Natural killer cell (primary cell): ENCODE measurements around the gene NIT2. TPM values are rescaled to one million over a fixed set of nuclear protein-coding genes. Genes with fewer than 3 reads are reported as not detected.

ENCODE experiments used
- ATAC-seq, 3 donors: fragments of 150-1000 bp in 2 of 3; fragments of 200-7000 bp in 1 of 3; cut with Tn5 transposase; 1 replicate in 1 of 3; 2 replicates in 2 of 3; pipeline ENCODE4 v1.10.0; 2021; ENCODE audit warnings: mild to moderate bottlenecking in 2 of 3, moderate library complexity in 2 of 3
- DNase-seq, 2 donors: peaks; one replicate each; pipeline versions ENCODE4 v3.0.0 to v3.0.0-alpha.2; 2013 to 2021; ENCODE audit warnings: mixed read lengths in 1 of 2
- H3K27ac ChIP-seq: one replicate; pipeline ENCODE4 v1.5.1; 2013; ENCODE audit warnings: mild to moderate bottlenecking, low read length
- H3K27me3 ChIP-seq: one replicate; pipeline ENCODE4 v1.6.1; 2013; ENCODE audit warnings: low read length; ENCODE audit not compliant: control insufficient read depth, insufficient read depth
- H3K36me3 ChIP-seq: one replicate; pipeline ENCODE4 v1.6.1; 2013; ENCODE audit warnings: low read length; ENCODE audit not compliant: control insufficient read depth, insufficient read depth
- H3K4me1 ChIP-seq: one replicate; pipeline ENCODE4 v1.6.1; 2013; ENCODE audit warnings: low read length; ENCODE audit not compliant: control insufficient read depth, insufficient read depth
- H3K4me3 ChIP-seq: one replicate; pipeline ENCODE4 v1.5.1; 2013; ENCODE audit warnings: low read length
- H3K9me3 ChIP-seq: one replicate; pipeline ENCODE4 v1.6.1; 2013; ENCODE audit warnings: low read length; ENCODE audit not compliant: control insufficient read depth, insufficient read depth
- H3K27ac Mint-ChIP-seq, 2 donors: one replicate each; pipeline ENCODE4 v1.8.0; 2022; ENCODE audit warnings: mild to moderate bottlenecking in 2 of 2, mixed read lengths in 2 of 2, moderate library complexity in 1 of 2
- H3K27me3 Mint-ChIP-seq, 2 donors: one replicate each; pipeline ENCODE4 v1.8.0; 2022; ENCODE audit warnings: low read depth in 2 of 2, mixed read lengths in 2 of 2
- H3K36me3 Mint-ChIP-seq: one replicate; pipeline ENCODE4 v1.8.0; 2022; ENCODE audit warnings: mixed read lengths
- H3K4me1 Mint-ChIP-seq, 2 donors: one replicate each; pipeline ENCODE4 v1.8.0; 2022; ENCODE audit warnings: mixed read lengths in 2 of 2
- H3K4me3 Mint-ChIP-seq: one replicate; pipeline ENCODE4 v1.8.0; 2022; ENCODE audit warnings: mild to moderate bottlenecking, moderate library complexity, mixed read lengths
- H3K9me3 Mint-ChIP-seq, 2 donors: one replicate each; pipeline ENCODE4 v1.8.0; 2022; ENCODE audit warnings: mixed read lengths in 2 of 2
- WGBS: methylation state at CpG from one replicate; pipeline ENCODE4 v1.1.7; 2013; ENCODE audit warnings: missing lambda C conversion rate; ENCODE audit not compliant: insufficient coverage; 5-methylcytosine and 5-hydroxymethylcytosine counted together
- intact Hi-C: fragments of 100-400 bp; cut with micrococcal nuclease; formaldehyde crosslinking; loops from one replicate; pipeline ENCODE4 v1.14.2; 2022
- total RNA-seq, 4 donors: library from RNA; stranded (reverse); fragments of 120-200 nt in 1 of 4; gene quantifications; one replicate each; pipeline versions ENCODE4 v1.2.3 to v1.2.4, GENCODE V29; 2013 to 2022
- TF ChIP-seq, protein P1 (sequence below): fragments of 200-600 bp; IDR thresholded peaks from one replicate; pipeline ENCODE4 v1.8.0; 2022; ENCODE audit warnings: antibody characterized with exemption

Gene NIT2
- total RNA-seq, 3 donors from 2014 or later (not counting 1 experiment from before 2014, with no cell fraction given): 21.5 to 25.1 (median 24.1) TPM

DNA sequence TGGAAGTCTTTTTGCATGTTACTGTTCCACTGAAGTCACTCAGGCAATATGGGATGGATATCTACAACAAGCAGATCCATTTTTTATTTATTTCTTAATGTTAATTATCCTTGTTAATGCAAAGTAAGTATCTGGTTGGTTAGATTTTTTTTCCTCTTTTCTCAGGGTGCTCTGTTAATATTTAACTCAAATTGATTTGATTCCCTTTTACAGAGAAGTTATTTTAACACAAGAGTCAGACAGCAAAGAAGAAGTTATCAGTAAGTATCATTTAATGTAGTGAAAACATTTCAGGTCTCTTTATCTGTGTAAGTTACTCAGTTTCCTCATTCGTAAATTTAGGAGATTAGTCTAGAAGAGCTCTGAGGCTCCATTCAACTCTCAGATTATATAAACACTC, 39.5 kb upstream of the NIT2 start:
- H3K4me1 Mint-ChIP-seq: no peaks in the 10 kb centered on the region
- 100% methylated on average over 1 of the region's 1 CpG for WGBS
- intact Hi-C loops: no loop called here
- Histone ChIP-seq H3K36me3 (peaks cover 52% of the 10 kb centered on the region), H3K27me3 (no peaks in the 10 kb centered on the region), H3K4me1 (no peaks in the 10 kb centered on the region), H3K27ac (no peak overlapping the region), H3K9me3 (no peaks in the 10 kb centered on the region), H3K4me3 (no peak overlapping the region)
- no peaks in the 10 kb centered on the region for H3K27me3 Mint-ChIP-seq
- H3K27ac Mint-ChIP-seq: no peak overlapping the region
- no peak overlapping the region for H3K4me3 Mint-ChIP-seq
- ATAC-seq: no peak
- H3K9me3 Mint-ChIP-seq: no peaks in the 10 kb centered on the region
- H3K36me3 Mint-ChIP-seq: peaks cover 6% of the 10 kb centered on the region
- no peak for DNase-seq
- TF ChIP-seq, protein P1, sequence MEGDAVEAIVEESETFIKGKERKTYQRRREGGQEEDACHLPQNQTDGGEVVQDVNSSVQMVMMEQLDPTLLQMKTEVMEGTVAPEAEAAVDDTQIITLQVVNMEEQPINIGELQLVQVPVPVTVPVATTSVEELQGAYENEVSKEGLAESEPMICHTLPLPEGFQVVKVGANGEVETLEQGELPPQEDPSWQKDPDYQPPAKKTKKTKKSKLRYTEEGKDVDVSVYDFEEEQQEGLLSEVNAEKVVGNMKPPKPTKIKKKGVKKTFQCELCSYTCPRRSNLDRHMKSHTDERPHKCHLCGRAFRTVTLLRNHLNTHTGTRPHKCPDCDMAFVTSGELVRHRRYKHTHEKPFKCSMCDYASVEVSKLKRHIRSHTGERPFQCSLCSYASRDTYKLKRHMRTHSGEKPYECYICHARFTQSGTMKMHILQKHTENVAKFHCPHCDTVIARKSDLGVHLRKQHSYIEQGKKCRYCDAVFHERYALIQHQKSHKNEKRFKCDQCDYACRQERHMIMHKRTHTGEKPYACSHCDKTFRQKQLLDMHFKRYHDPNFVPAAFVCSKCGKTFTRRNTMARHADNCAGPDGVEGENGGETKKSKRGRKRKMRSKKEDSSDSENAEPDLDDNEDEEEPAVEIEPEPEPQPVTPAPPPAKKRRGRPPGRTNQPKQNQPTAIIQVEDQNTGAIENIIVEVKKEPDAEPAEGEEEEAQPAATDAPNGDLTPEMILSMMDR: no peak

DNA sequence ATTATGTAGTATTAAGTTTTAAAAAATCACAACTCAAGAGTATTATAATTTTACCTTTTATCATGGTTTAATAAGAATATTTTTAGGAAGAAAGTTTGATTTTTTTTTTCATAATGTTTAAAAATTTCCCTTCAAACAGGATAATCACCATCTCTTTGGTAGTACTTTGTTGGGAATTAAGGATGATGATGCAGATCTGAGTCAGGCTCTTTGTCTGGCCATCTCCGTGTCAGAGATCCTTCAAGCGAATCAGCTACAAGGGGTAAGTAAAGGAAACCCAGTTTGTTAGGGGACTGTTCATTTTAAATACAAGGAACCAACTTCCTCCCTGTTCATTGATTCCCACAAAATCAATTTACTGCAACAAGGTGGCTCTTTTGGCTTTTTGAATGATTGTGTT, 36.8 kb upstream of the NIT2 start:
- no peaks in the 10 kb centered on the region for H3K4me1 Mint-ChIP-seq
- H3K9me3 Mint-ChIP-seq: no peaks in the 10 kb centered on the region
- no peaks in the 10 kb centered on the region for H3K9me3 ChIP-seq
- DNase-seq: no peak
- no peak overlapping the region for H3K4me3 Mint-ChIP-seq
- H3K4me1 ChIP-seq: no peaks in the 10 kb centered on the region
- no peaks in the 10 kb centered on the region for H3K27me3 Mint-ChIP-seq
- peaks cover 14% of the 10 kb centered on the region for H3K36me3 Mint-ChIP-seq
- 80% methylated on average over 1 of the region's 2 CpGs for WGBS
- intact Hi-C loops: no loop called here
- no peak for ATAC-seq
- no peak overlapping the region for H3K27ac ChIP-seq
- H3K27ac Mint-ChIP-seq: no peak overlapping the region
- peaks cover 44% of the 10 kb centered on the region for H3K36me3 ChIP-seq
- TF ChIP-seq, protein P1: no peak
- no peak overlapping the region for H3K4me3 ChIP-seq
- no peaks in the 10 kb centered on the region for H3K27me3 ChIP-seq

DNA sequence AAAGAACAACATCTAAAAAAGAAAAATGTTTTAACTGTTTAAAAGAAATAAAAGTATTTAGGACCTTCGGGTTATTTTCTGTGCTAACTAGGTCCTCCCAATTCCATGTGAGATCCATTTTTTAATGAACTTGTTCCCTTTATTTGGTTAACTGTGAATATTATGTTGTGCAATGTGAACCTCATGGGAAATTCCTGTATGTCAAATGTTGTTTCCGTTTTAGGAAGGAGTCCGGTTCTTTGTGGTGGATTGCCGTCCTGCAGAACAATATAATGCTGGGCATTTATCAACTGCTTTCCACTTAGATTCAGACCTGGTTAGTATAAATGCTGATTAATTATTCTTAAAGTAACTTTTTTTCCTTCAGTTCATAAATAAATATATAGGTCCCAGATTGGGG, 35.5 kb upstream of the NIT2 start:
- Mint-ChIP-seq H3K4me3 (no peak overlapping the region), H3K27me3 (no peaks in the 10 kb centered on the region), H3K4me1 (no peaks in the 10 kb centered on the region), H3K36me3 (peaks cover 14% of the 10 kb centered on the region), H3K9me3 (no peaks in the 10 kb centered on the region), H3K27ac (no peak overlapping the region)
- ATAC-seq: no peak
- TF ChIP-seq, protein P1: no peak
- Histone ChIP-seq H3K9me3 (no peaks in the 10 kb centered on the region), H3K27ac (no peak overlapping the region), H3K36me3 (peaks cover 46% of the 10 kb centered on the region), H3K27me3 (no peaks in the 10 kb centered on the region), H3K4me3 (no peak overlapping the region), H3K4me1 (no peaks in the 10 kb centered on the region)
- DNase-seq: no peak
- 79% methylated on average over 4 of the region's 4 CpGs for WGBS
- intact Hi-C loops: no loop called here

DNA sequence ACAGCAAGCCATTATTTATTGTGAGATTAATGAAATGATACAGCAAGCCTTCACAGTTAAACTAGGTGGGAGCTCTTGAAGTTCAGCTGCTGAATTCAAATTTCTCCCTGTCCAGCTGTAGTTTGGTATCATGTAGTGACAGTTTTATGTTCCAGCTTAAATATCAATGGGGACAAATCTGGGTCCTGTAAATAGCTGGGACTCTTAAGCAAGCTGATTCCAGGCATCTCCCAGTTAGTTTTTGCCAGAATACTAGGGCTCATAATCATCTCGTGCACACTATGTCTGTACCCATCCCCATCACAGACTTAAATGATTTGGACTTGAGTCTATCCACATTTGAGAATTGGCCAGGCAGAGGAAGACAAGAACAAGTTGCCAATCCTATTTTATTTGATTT, 27.9 kb upstream of the NIT2 start:
- Mint-ChIP-seq H3K4me3 (no peak overlapping the region), H3K27ac (no peak overlapping the region), H3K36me3 (peaks cover under 1% of the 10 kb centered on the region), H3K9me3 (no peaks in the 10 kb centered on the region), H3K4me1 (no peaks in the 10 kb centered on the region), H3K27me3 (no peaks in the 10 kb centered on the region)
- WGBS: 100% methylated on average over 1 of the region's 1 CpG
- Histone ChIP-seq H3K4me3 (no peak overlapping the region), H3K36me3 (peaks cover 47% of the 10 kb centered on the region), H3K4me1 (no peaks in the 10 kb centered on the region), H3K27me3 (no peaks in the 10 kb centered on the region), H3K9me3 (no peaks in the 10 kb centered on the region), H3K27ac (no peak overlapping the region)
- DNase-seq (no peak), ATAC-seq (no peak)
- TF ChIP-seq, protein P1: no peak
- intact Hi-C loops: no loop called here
